ENCODE measurements around the gene CCNY. TPM values are rescaled to one million over a fixed set of nuclear protein-coding genes. Genes with fewer than 3 reads are reported as not detected.

The CCNY gene
- total and polyA plus RNA-seq, 2 of the 13 experiments (the other 11 are each of a cell fraction or from before 2014, with no cell fraction given), result 48.2 to 54.7 TPM

DNA sequence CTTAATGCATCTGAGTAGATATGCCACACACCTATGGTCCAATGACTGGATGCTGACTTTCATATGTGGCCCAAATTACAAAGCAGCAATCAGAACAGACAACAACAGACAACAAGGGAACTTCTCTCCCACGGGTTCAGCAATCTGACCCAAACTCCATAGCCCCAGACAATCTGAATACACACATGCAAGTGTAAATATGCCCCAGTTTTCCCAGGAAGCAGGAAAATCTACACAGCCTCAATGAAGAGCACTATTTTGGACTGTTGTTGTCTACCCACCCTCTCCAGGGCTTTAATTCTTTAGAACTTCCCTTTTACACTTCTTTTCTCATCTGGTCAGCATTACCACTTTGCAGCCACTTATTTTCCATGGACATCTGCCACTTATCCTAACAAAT, 2.0 kb upstream of the CCNY start:
- peak overlapping the region; percentile 37 for H3K27ac ChIP-seq (ENCODE audit: extremely low read length, insufficient read depth, low read length)
- H3K9ac ChIP-seq (ENCODE audit: insufficient read depth, low read depth, low read length), result peak overlapping the region; percentile 37; the same call in 1 of the 2 replicates
- peak; percentile 18 for FAIRE-seq
- peaks cover 24% of the 10 kb centered on the region for H4K20me1 ChIP-seq (ENCODE audit: insufficient read depth, low read length)
- peak; percentile 17 for DNase-seq (ENCODE audit: low spot score)
- BruUV-seq (replicated peaks), result TSS peak; percentile 54
- H2AFZ ChIP-seq (ENCODE audit: low read length), result no peak overlapping the region
- H3K36me3 ChIP-seq (replicated peaks in 1 of 2; ENCODE audit: control insufficient read depth in 1 of 2, insufficient read depth in 2 of 2, low read length in 2 of 2), result no peaks in the 10 kb centered on the region
- POLR2A ChIA-PET, result no interaction called here
- ATAC-seq, result no peak
- H3K27me3 ChIP-seq (ENCODE audit: control insufficient read depth in 1 of 2, insufficient read depth in 2 of 2, low read length in 2 of 2), result no peaks in the 10 kb centered on the region; a peak in 2 of 5 replicates
- WGBS (ENCODE audit: low lambda C conversion rate), result 14% methylated on average over 1 of the region's 1 CpG
- peak overlapping the region; percentile 95 for H3K4me2 ChIP-seq (ENCODE audit: low read depth, low read length)
- intact Hi-C loops (cut with micrococcal nuclease; ENCODE audit: unreplicated experiment) (loop anchor here (5.0 to 10.0 kb wide), 2 partner anchors 67 to 99 kb away; no protein-coding TSS in a partner anchor), in situ Hi-C loops (cut with HindIII; ENCODE audit: extremely low pct_ligation_motif_present, low pct_unique_long_range_greater_than_20kb) (no loop called here)
- H3K9me3 ChIP-seq (ENCODE audit: low read length), result no peaks in the 10 kb centered on the region
- H3K79me2 ChIP-seq (ENCODE audit: insufficient read depth, low read length), result peaks cover 64% of the 10 kb centered on the region
- peaks cover 64% of the 10 kb centered on the region for H3K4me1 ChIP-seq (ENCODE audit: insufficient read depth, low read length)
- CTCF ChIA-PET (ENCODE audit: low intra/inter-chr PET ratio, low total read pairs), result no interaction called here
- peak overlapping the region; percentile 28 to 98 (median 36); a peak in 5 of 6 replicates for H3K4me3 ChIP-seq (replicated peaks in 1 of 3; ENCODE audit: insufficient read depth in 1 of 3, low read depth in 2 of 3, low read length in 3 of 3)
- no peak for TF ChIP-seq AGO2 (optimal IDR thresholded peaks at IDR 0.05; ENCODE audit: low read depth, low read length)
- no peak for TF ChIP-seq MATR3 (CRISPR knock-in tag; IDR thresholded peaks at IDR 0.05)
- TF ChIP-seq GABPB1 (CRISPR knock-in tag; IDR thresholded peaks at IDR 0.05), result 0 out of 2 replicates have a peak, but pooled peaks have one; percentile 29
- 0 out of 2 replicates have a peak, but pooled peaks have one; percentile 25 for TF ChIP-seq BCL6 (CRISPR knock-in tag; IDR thresholded peaks at IDR 0.05)
- TF ChIP-seq, protein P1, sequence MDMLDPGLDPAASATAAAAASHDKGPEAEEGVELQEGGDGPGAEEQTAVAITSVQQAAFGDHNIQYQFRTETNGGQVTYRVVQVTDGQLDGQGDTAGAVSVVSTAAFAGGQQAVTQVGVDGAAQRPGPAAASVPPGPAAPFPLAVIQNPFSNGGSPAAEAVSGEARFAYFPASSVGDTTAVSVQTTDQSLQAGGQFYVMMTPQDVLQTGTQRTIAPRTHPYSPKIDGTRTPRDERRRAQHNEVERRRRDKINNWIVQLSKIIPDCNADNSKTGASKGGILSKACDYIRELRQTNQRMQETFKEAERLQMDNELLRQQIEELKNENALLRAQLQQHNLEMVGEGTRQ (IDR thresholded peaks at IDR 0.05; ENCODE audit: low read depth, low read length), result no peak
- TF ChIP-seq, protein P1 (CRISPR knock-in tag; IDR thresholded peaks at IDR 0.05; ENCODE audit: borderline replicate concordance), result no peak
- TF ChIP-seq FOXP1 (IDR thresholded peaks at IDR 0.05), result no peak
- TF ChIP-seq FOXP1 (CRISPR knock-in tag; IDR thresholded peaks at IDR 0.05), result 0 out of 2 replicates have a peak, but pooled peaks have one; percentile 9
- no peak for TF ChIP-seq AGO1 (IDR thresholded peaks at IDR 0.05; ENCODE audit: low read depth, low read length, poor library complexity, severe bottlenecking)
- 0 out of 2 replicates have a peak, but pooled peaks have one; percentile 8 for TF ChIP-seq FOXK2 (IDR thresholded peaks at IDR 0.05)
- TF ChIP-seq HNRNPK (IDR thresholded peaks at IDR 0.05; ENCODE audit: low read depth, low read length, poor library complexity, severe bottlenecking), result peak; percentile 0
- no peak for TF ChIP-seq HDAC2 (CRISPR knock-in tag; IDR thresholded peaks at IDR 0.05)
- TF ChIP-seq ELF3 (CRISPR knock-in tag; IDR thresholded peaks at IDR 0.05), result peak; percentile 33; the same call in 1 of the 2 replicates
- TF ChIP-seq SAP130 (CRISPR knock-in tag; IDR thresholded peaks at IDR 0.05; ENCODE audit: low read depth), result peak; percentile 58; the same call in 1 of the 2 replicates
- no peak for TF ChIP-seq ZNF615 (CRISPR knock-in tag; IDR thresholded peaks at IDR 0.05; ENCODE audit: borderline replicate concordance)
- peak; percentile 34; the same call in 1 of the 2 replicates for TF ChIP-seq SOX5 (CRISPR knock-in tag; IDR thresholded peaks at IDR 0.05; ENCODE audit: borderline replicate concordance)
- TF ChIP-seq, protein P2, sequence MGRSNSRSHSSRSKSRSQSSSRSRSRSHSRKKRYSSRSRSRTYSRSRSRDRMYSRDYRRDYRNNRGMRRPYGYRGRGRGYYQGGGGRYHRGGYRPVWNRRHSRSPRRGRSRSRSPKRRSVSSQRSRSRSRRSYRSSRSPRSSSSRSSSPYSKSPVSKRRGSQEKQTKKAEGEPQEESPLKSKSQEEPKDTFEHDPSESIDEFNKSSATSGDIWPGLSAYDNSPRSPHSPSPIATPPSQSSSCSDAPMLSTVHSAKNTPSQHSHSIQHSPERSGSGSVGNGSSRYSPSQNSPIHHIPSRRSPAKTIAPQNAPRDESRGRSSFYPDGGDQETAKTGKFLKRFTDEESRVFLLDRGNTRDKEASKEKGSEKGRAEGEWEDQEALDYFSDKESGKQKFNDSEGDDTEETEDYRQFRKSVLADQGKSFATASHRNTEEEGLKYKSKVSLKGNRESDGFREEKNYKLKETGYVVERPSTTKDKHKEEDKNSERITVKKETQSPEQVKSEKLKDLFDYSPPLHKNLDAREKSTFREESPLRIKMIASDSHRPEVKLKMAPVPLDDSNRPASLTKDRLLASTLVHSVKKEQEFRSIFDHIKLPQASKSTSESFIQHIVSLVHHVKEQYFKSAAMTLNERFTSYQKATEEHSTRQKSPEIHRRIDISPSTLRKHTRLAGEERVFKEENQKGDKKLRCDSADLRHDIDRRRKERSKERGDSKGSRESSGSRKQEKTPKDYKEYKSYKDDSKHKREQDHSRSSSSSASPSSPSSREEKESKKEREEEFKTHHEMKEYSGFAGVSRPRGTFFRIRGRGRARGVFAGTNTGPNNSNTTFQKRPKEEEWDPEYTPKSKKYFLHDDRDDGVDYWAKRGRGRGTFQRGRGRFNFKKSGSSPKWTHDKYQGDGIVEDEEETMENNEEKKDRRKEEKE (IDR thresholded peaks at IDR 0.05), result no peak
- TF ChIP-seq FOXA1 (IDR thresholded peaks at IDR 0.05), result no peak
- TF ChIP-seq FOXA1 (CRISPR knock-in tag; IDR thresholded peaks at IDR 0.05), result peak; percentile 50
- peak; percentile 41; the same call in 1 of the 2 replicates for TF ChIP-seq RXRB (CRISPR knock-in tag; IDR thresholded peaks at IDR 0.05; ENCODE audit: borderline replicate concordance)
- 0 out of 2 replicates have a peak, but pooled peaks have one; percentile 17 for TF ChIP-seq FOXK1 (CRISPR knock-in tag; IDR thresholded peaks at IDR 0.05; ENCODE audit: borderline replicate concordance, low read depth)
- no peak for TF ChIP-seq ZFX (CRISPR knock-in tag; IDR thresholded peaks at IDR 0.05; ENCODE audit: low read depth)

All from HepG2 (cell line).